Gastroesophageal sphincter (tissue), 4 donors: ENCODE data around the gene KLHL3. TPM values are rescaled to one million over a fixed set of nuclear protein-coding genes. Genes with fewer than 3 reads are reported as not detected.

Source experiments
- ATAC-seq: fragments of 150-250 bp; one replicate; pipeline ENCODE4 v1.9.1; 2016; ENCODE audit warnings: mild to moderate bottlenecking, moderate library complexity
- H3K27ac ChIP-seq, 4 donors: fragments of 200-600 bp; sonication (generic) in 3 of 4; 1 replicate in 3 of 4; 2 replicates in 1 of 4; pipeline ENCODE4 v1.5.1; 2016 to 2019
- H3K27me3 ChIP-seq: fragments of 200-600 bp; sonication (generic); one replicate; pipeline ENCODE4 v1.5.1; 2019
- H3K36me3 ChIP-seq, 2 donors: fragments of 200-600 bp; sonication (generic); one replicate each; pipeline ENCODE4 v1.5.1; 2019; ENCODE audit warnings: control low read depth in 1 of 2
- H3K4me1 ChIP-seq, 3 donors: fragments of 200-600 bp; sonication (generic); 1 replicate in 2 of 3; 2 replicates in 1 of 3; pipeline ENCODE4 v1.5.1; 2016 to 2019; ENCODE audit warnings: control low read depth in 2 of 3
- H3K4me3 ChIP-seq, 2 donors: fragments of 200-600 bp; sonication (generic); one replicate each; pipeline ENCODE4 v1.5.1; 2019; ENCODE audit warnings: mild to moderate bottlenecking in 1 of 2, moderate library complexity in 1 of 2
- H3K9me3 ChIP-seq, 3 donors: fragments of 200-600 bp; sonication (generic); one replicate each; pipeline ENCODE4 v1.5.1; 2017 to 2019; ENCODE audit warnings: control low read depth in 2 of 3
- CTCF ChIP-seq, 4 experiments: fragments of 200-600 bp in 2 of 4; fragments of 450-650 bp in 2 of 4; sonication (generic) in 1 of 4; IDR thresholded peaks; one replicate each; pipeline ENCODE4 v1.5.1; 2017 to 2019; ENCODE audit warnings: antibody characterized with exemption in 4 of 4, mild to moderate bottlenecking in 2 of 4, moderate library complexity in 2 of 4
- EP300 ChIP-seq: sonication (generic); formaldehyde crosslinking; IDR thresholded peaks from one replicate; pipeline ENCODE4 v1.6.1; 2017; ENCODE audit warnings: antibody characterized with exemption, mild to moderate bottlenecking
- POLR2A ChIP-seq, 2 donors: fragments of 450-650 bp; IDR thresholded peaks; one replicate each; pipeline ENCODE4 v1.6.1; 2017; ENCODE audit warnings: antibody characterized with exemption in 2 of 2, mild to moderate bottlenecking in 2 of 2, moderate library complexity in 1 of 2
- POLR2AphosphoS5 ChIP-seq: sonication (generic); formaldehyde crosslinking; IDR thresholded peaks from one replicate; pipeline ENCODE4 v1.6.1; 2017; ENCODE audit warnings: antibody characterized with exemption
- WGBS, 2 donors: methylation state at CpG; one replicate each; pipeline ENCODE4 v1.1.5; 2018; ENCODE audit warnings: low coverage in 1 of 2; 5-methylcytosine and 5-hydroxymethylcytosine counted together
- total RNA-seq, 4 donors: library from RNA; depleted of rRNA; stranded (reverse); fragments of >200 nt; gene quantifications; one replicate each; pipeline ENCODE4 v1.1.0, GENCODE V29; 2016

KLHL3 gene
- total RNA-seq, 4 donors from 2014 or later: 2.3 to 6.9 (median 5.4) TPM

GRCh38 chr5:137672881-137673280, 63.0 kb downstream of the KLHL3 start:
- TF ChIP-seq EP300: no peak
- no peak for TF ChIP-seq POLR2AphosphoS5
- no peak for TF ChIP-seq CTCF (IDR thresholded peaks at IDR 0.05)
- no peak for TF ChIP-seq POLR2A (IDR thresholded peaks at IDR 0.05)
- Histone ChIP-seq H3K27me3 (no peaks in the 10 kb centered on the region), H3K9me3 (no peaks in the 10 kb centered on the region), H3K27ac (no peak overlapping the region), H3K36me3 (peaks cover 0 to 20% of the 10 kb centered on the region in 2 donors), H3K4me1 (no peaks in the 10 kb centered on the region), H3K4me3 (no peak overlapping the region)
- 80 to 86% methylated on average over 1 of the region's 3 CpGs for WGBS, 2 donors
- no peak for ATAC-seq

- Histone ChIP-seq H3K4me3 (no peak overlapping the region), H3K4me1 (no peaks in the 10 kb centered on the region), H3K36me3 (peaks cover 0 to 11% of the 10 kb centered on the region in 2 donors), H3K9me3 (no peaks in the 10 kb centered on the region), H3K27ac (no peak overlapping the region), H3K27me3 (no peaks in the 10 kb centered on the region)
- TF ChIP-seq POLR2AphosphoS5: no peak
- 89% methylated on average over 4 of the region's 6 CpGs; no CpG with 5 or more reads in 1 of the 2 donors for WGBS, 2 donors
- ATAC-seq: no peak
These were observed 63.9 kb downstream of the KLHL3 start for GRCh38 chr5:137672001-137672400.

GRCh38 chr5:137669811-137670210, 66.1 kb downstream of the KLHL3 start:
- Histone ChIP-seq H3K4me3 (no peak overlapping the region), H3K36me3 (no peaks in the 10 kb centered on the region), H3K9me3 (no peaks in the 10 kb centered on the region), H3K4me1 (peaks cover 0 to 14% (median 0%) of the 10 kb centered on the region in 3 donors), H3K27ac (no peak overlapping the region), H3K27me3 (no peaks in the 10 kb centered on the region)
- whole genome bisulfite sequencing, 2 donors: 88 to 91% methylated on average over 1 to 4 of the region's 4 CpGs
- ATAC-seq: no peak
- no peak for TF ChIP-seq CTCF (IDR thresholded peaks at IDR 0.05)
- no peak for TF ChIP-seq POLR2A (IDR thresholded peaks at IDR 0.05)
- no peak for TF ChIP-seq POLR2AphosphoS5
- no peak for TF ChIP-seq EP300

GRCh38 chr5:137668637-137669036, 67.3 kb downstream of the KLHL3 start:
- Histone ChIP-seq H3K9me3 (no peaks in the 10 kb centered on the region), H3K4me1 (peaks cover 0 to 14% (median 0%) of the 10 kb centered on the region in 3 donors), H3K4me3 (no peak overlapping the region), H3K27ac (no peak overlapping the region), H3K27me3 (no peaks in the 10 kb centered on the region), H3K36me3 (no peaks in the 10 kb centered on the region)
- 83 to 89% methylated on average over 5 of the region's 5 CpGs for WGBS, 2 donors
- no peak for ATAC-seq
- TF ChIP-seq POLR2A (IDR thresholded peaks at IDR 0.05): no peak

GRCh38 chr5:137667341-137667740, 68.5 kb downstream of the KLHL3 start:
- peaks cover 0 to 14% (median 0%) of the 10 kb centered on the region in 3 donors for H3K4me1 ChIP-seq

More at GRCh38 chr5:137667341-137667740, 68.5 kb downstream of the KLHL3 start:
- Histone ChIP-seq H3K27ac (no peak overlapping the region), H3K27me3 (no peaks in the 10 kb centered on the region), H3K9me3 (no peaks in the 10 kb centered on the region), H3K4me3 (no peak overlapping the region), H3K36me3 (no peaks in the 10 kb centered on the region)
- ATAC-seq: no peak
- TF ChIP-seq POLR2A (IDR thresholded peaks at IDR 0.05) (no peak), CTCF (IDR thresholded peaks at IDR 0.05) (no peak), EP300 (no peak), POLR2AphosphoS5 (no peak)
